Fibroblast of the conjunctiva (primary cell): ENCODE data around the gene LYST.

Experiments used
- DNase-seq: peaks from one replicate; pipeline ENCODE4 v3.0.0-alpha.2; 2010; ENCODE audit warnings: low read depth

The LYST gene

GRCh38 chr1:235712812-235713211, 153.9 kb downstream of the LYST start:
- DNase-seq: peak; percentile 10

- no peak for DNase-seq
These were observed 156.0 kb downstream of the LYST start for GRCh38 chr1:235710687-235711086.

DNA sequence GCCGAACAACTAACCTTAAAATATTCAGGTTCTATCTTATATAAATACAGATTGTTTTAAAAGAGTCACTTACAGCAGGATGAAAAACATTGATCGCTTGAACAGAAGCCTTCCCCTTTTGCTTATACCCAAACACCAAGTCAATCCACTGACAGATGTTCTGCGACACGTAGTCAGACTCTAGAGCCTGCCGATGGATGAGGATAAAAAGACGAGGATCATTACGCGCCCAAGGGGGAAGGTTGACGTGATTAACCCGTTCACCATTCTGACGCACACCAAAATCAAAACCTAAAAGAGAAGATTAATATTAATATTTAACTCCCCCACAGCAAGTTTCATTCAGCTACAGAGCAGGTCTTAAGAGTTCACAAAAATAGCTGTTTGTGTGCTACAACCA, 157.7 kb downstream of the LYST start:
- no peak for DNase-seq

- DNase-seq: no peak
These were observed 158.2 kb downstream of the LYST start for GRCh38 chr1:235708390-235708962.

DNA sequence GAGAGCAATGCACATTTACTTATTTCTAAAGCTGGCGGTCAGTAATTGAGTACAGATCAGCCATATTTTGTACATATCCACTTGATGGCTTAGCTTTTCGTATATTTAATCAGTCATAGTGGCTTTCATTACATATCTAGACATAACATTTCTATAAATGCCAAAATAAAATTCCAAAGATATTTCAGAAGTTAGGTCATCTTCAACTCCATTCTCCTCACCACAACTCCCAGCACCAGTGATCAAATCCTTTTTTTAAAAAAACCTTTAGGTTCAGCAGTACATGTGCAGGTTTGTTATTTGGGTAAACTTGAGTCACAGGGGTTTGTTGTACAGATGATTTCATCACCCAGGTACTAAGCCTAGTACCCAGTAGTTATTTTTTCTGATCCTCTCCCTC, 163.2 kb downstream of the LYST start:
- DNase-seq: peak; percentile 36

- DNase-seq: no peak
These were observed 164.3 kb downstream of the LYST start for GRCh38 chr1:235702412-235702811.

- DNase-seq: no peak
These were observed 169.2 kb downstream of the LYST start for GRCh38 chr1:235697508-235697907.

GRCh38 chr1:235689356-235689755, 177.3 kb downstream of the LYST start:
- no peak for DNase-seq

DNA sequence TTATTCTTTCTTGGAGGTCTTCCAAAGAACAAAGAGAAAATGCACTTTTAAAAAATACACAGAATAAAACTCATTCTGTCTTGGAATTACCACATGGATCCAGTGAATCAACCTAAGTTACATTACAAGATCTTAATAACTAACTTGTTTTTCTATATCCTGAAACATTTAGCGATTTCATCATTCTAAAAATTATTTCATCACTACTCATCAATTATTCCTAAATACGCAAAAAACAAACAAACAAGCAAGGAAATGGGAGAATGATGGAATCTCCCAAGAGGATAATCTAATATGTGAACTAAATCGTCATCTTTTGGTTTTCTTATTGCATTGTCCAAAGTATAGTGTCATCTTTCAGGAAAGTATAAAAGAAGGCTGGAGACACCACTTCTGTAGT, 178.6 kb downstream of the LYST start:
- DNase-seq: no peak

- DNase-seq: no peak
These were observed 183.1 kb downstream of the LYST start for GRCh38 chr1:235683653-235684052.

- DNase-seq: no peak
These were observed 184.5 kb downstream of the LYST start for GRCh38 chr1:235682216-235682615.

- DNase-seq: no peak
These were observed 187.1 kb downstream of the LYST start for GRCh38 chr1:235679644-235680043.

DNA sequence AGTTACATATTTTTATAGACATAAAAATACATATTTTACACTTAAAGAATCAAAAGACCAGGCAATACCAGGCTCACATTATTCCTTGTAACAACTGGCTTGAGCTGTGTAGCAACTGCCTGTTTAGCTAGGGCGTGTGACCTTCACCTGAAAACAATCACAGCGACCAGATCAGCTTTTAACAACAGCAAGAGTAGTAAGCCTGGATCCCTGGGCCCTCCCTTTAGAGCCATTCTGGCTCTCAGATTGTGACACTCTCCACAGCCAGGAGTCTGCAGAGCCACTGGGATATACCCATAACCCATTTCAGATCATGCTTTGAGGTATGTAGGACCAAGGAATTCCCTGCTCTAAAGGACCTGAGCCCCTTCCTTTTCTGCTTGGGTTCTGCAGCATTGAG, 187.7 kb downstream of the LYST start:
- no peak for DNase-seq

DNA sequence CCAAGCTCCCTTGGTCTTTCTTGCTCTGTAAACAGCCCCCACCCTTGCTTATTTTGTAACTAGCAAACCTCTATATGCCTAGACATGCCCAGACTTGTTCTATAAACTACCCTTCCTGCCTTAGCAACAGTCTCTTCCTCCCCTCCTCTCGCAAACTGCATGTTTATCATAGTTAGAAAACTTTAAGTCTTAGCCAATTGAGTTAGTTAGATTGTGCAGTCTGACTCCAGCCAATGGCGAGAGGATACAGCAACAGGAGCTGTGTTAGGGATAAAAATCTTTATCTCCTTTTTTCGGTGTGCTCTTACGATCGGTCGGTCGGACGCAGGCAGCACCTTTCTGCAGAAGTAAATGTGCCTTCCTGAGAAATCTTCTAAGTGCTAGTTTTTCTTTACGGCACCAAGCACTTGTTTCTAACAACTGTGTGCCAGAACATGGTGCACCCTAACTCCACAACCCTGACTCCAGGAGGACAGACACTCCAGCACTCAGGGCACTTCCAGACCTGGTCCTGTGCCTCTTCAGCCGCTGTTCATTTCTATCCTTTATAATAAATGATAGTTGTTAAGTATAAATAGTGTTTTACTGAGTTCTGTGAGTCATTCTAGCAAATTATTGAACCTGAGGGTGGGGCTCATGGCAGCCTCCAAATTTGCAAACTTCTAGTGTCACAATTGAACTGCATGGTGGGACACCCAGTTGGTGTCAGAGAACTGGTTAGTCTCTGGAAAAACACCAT, 191.4 kb downstream of the LYST start:
- peak; percentile 9 for DNase-seq

DNA sequence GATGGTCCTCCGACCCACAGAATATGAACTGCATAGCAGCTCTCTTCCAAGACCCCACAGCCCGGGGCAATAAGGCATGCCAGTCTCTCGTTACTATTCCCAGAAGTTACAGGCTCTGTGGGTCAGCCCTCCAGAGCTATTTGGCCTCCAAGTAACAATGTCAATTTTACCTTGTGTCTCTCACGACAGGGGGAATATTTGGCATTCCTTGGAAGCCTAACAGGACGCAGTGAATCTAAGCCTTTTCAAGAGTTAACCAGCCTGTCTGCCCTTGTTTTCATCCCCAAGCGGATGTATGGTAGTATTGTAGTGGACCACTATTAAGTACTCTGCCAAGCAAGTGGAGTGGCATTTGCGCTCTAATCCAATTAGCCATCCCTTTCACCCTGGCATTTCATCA, 192.7 kb downstream of the LYST start:
- no peak for DNase-seq

DNA sequence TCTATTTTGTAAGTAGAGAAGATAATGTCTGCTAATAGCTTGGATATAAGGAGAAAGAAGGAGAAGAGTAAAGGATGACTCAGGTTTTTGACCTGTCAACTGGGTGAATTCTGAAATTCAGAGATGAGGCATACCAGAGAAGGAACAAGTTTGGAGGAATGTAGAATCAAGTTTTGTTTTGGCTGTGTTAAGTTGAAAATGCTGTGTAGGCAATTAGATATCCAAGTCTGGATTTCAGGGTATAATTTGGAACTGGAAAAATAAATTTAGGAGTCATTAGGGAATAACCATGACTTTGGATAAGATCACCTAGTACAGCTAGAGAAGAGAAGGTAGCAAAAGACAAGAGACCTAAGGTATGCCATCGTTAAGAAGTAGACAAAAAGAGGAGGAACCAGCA, 194.7 kb downstream of the LYST start:
- DNase-seq: no peak

- DNase-seq: no peak
These were observed 196.4 kb downstream of the LYST start for GRCh38 chr1:235670157-235670776.

GRCh38 chr1:235669277-235669676, 197.4 kb downstream of the LYST start:
- no peak for DNase-seq

DNA sequence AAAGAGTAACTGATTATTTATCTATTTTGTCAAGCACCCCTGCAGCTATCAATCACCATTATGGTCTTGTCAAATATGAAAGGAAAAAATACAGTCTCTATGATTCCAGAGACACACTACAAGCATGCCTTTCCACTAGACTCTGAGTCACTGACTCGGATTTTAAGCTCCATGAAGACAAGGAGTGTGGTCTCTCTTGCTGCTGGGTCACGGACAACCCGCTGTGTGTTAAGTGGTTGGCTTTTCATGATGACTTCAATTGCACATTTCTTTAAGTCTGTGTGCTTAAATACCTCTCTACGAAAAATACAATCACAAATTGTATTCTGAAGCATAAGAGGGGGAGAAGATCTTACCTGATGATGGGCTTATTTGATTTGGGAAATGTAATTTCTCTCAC, 203.1 kb downstream of the LYST start:
- no peak for DNase-seq

DNA sequence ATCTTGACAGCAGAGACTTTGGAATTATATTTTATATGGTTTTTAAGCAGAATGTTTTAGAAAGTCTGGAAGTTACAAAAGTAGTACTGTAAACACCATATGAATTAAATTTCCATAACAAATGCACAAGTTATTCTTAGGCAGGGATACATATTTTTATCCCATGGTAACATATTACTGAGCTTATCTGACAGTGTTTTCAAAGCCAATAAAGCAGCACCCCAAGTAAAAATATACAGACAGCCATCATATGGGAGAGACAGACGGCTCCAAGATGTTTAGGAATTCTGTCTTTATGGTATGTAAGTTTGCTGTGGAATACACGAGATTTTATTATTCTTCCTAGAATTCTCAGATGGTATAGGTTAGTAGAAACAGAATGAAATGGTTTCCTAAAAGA, 205.1 kb downstream of the LYST start:
- no peak for DNase-seq

DNA sequence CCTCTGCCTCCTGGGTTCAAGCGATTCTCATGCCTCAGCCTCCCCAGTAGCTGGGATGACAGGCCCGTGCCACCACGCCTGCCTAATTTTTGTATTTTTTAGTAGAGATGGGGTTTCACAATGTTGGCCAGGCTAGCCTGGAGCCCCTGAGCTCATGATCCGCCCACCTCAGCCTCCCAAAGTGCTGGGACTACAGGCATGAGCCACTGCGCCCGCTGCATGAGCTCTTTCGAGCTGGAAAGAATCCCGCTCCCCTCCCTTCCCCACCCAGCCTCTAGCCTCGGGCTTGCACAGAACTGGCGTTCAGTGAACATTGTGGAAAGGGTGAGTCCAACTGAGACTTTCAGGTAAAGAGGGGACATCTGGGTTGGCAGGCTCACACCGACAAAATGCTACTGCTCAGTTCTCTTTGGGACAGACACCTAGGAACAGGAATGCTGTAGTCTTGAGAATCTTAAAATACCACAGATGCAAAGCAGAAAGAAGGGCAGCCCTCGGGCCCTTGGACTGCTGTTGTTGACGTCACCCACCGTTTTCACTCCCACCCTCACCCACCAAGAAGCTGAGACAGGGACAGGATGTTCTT, 207.4 kb downstream of the LYST start:
- no peak for DNase-seq

GRCh38 chr1:235657747-235658526, 208.8 kb downstream of the LYST start:
- DNase-seq: no peak
